Measurements from ENCODE around the gene TBL2.

TBL2 gene

GRCh38 chr7:73520673-73521635 is 57.4 kb downstream of the TBL2 start:
- no peaks in the 10 kb centered on the region for H3K27me3 ChIP-seq (ENCODE audit: insufficient read depth, insufficient read length)
- no peaks in the 10 kb centered on the region for H3K9me3 ChIP-seq (ENCODE audit: insufficient read depth, low read length)
- H3K9ac ChIP-seq (ENCODE audit: insufficient read length, low read depth): peak overlapping the region; percentile 86
- TF ChIP-seq ZNF274 (IDR thresholded peaks at IDR 0.05; ENCODE audit: low read depth, low read length) (no peak), SUZ12 (IDR thresholded peaks at IDR 0.05; ENCODE audit: extremely low read depth, insufficient read depth, insufficient read length) (no peak), YY1 (IDR thresholded peaks at IDR 0.05; ENCODE audit: insufficient read depth, insufficient read length) (no peak)
- peak overlapping the region; percentile 60 for H3K4me3 ChIP-seq (ENCODE audit: insufficient read length, low read depth)
- peaks cover 42% of the 10 kb centered on the region for H3K36me3 ChIP-seq (ENCODE audit: insufficient read depth, insufficient read length, low read length)
- DNase-seq (ENCODE audit: low read depth, low spot score): no peak
- peaks cover 2% of the 10 kb centered on the region for H3K4me1 ChIP-seq (ENCODE audit: insufficient read depth, insufficient read length)

GRCh38 chr7:73519867-73520672 is 58.3 kb downstream of the TBL2 start:
- DNase-seq (ENCODE audit: low read depth, low spot score): no peak
- Histone ChIP-seq H3K4me1 (ENCODE audit: insufficient read depth, insufficient read length) (peaks cover 2% of the 10 kb centered on the region), H3K36me3 (ENCODE audit: insufficient read depth, insufficient read length, low read length) (peaks cover 50% of the 10 kb centered on the region), H3K4me3 (ENCODE audit: insufficient read length, low read depth) (peak overlapping the region; percentile 60), H3K27me3 (ENCODE audit: insufficient read depth, insufficient read length) (no peaks in the 10 kb centered on the region), H3K9ac (ENCODE audit: insufficient read length, low read depth) (peak overlapping the region; percentile 86), H3K9me3 (ENCODE audit: insufficient read depth, low read length) (no peaks in the 10 kb centered on the region)
- TF ChIP-seq YY1 (IDR thresholded peaks at IDR 0.05; ENCODE audit: insufficient read depth, insufficient read length) (no peak), ZNF274 (IDR thresholded peaks at IDR 0.05; ENCODE audit: low read depth, low read length) (no peak), SUZ12 (IDR thresholded peaks at IDR 0.05; ENCODE audit: extremely low read depth, insufficient read depth, insufficient read length) (no peak)

GRCh38 chr7:73518470-73518869 is 59.9 kb downstream of the TBL2 start:
- peaks cover 64% of the 10 kb centered on the region for H3K36me3 ChIP-seq (ENCODE audit: insufficient read depth, insufficient read length, low read length)
- H3K9ac ChIP-seq (ENCODE audit: insufficient read length, low read depth): no peak overlapping the region
- H3K4me1 ChIP-seq (ENCODE audit: insufficient read depth, insufficient read length): peaks cover 2% of the 10 kb centered on the region
- TF ChIP-seq ZNF274 (IDR thresholded peaks at IDR 0.05; ENCODE audit: low read depth, low read length): no peak
- TF ChIP-seq SUZ12 (IDR thresholded peaks at IDR 0.05; ENCODE audit: extremely low read depth, insufficient read depth, insufficient read length): no peak
- TF ChIP-seq YY1 (IDR thresholded peaks at IDR 0.05; ENCODE audit: insufficient read depth, insufficient read length): no peak
- H3K27me3 ChIP-seq (ENCODE audit: insufficient read depth, insufficient read length): no peaks in the 10 kb centered on the region
- DNase-seq (ENCODE audit: low read depth, low spot score): no peak
- no peak overlapping the region for H3K4me3 ChIP-seq (ENCODE audit: insufficient read length, low read depth)
- H3K9me3 ChIP-seq (ENCODE audit: insufficient read depth, low read length): no peaks in the 10 kb centered on the region
